K562 (cell line): Measurements from ENCODE around the gene PLEKHA6. TPM values are rescaled to one million over a fixed set of nuclear protein-coding genes. Genes with fewer than 3 reads are reported as not detected.

Experiments
- ATAC-seq: fragments of 200-7000 bp; cut with Tn5 transposase; 3 replicates; pipeline ENCODE4 v1.9.1; 2020; ENCODE audit warnings: moderate library complexity
- BruUV-seq: library from RNA; stranded (reverse); fragments of 400-500 nt; replicated peaks from 2 replicates; lab custom pipeline; 2021; lab: Mats Ljungman, UMichigan
- CTCF ChIA-PET: fragments of 300-600 bp; formaldehyde crosslinking; extraction: SDS; loops from one replicate; lab custom pipeline; 2021; ENCODE audit warnings: low intra/inter-chr PET ratio; lab: Yijun Ruan, JAX
- POLR2A ChIA-PET: fragments of 300-600, 350-650 bp; sonication (Branson Sonifier 250); formaldehyde crosslinking; extraction: SDS; loops from one replicate; lab custom pipeline; 2021; ENCODE audit warnings: antibody characterized with exemption, inconsistent platforms; lab: Yijun Ruan, JAX
- DNase-seq, 4 experiments: peaks; one replicate each; pipeline versions ENCODE4 v3.0.0 to v3.0.0-alpha.2; 2011 to 2018; ENCODE audit warnings: low spot score in 3 of 4, mixed read lengths in 3 of 4; ENCODE audit errors: extremely low read depth in 1 of 4
- FAIRE-seq: peaks from 2 replicates; lab custom pipeline; 2011; peaks lifted over from hg19 to GRCh38; lab: Jason Lieb, UNC
- H2AFZ ChIP-seq: 2 replicates; pipeline ENCODE4 v1.6.0; 2011; ENCODE audit warnings: low read depth, low read length, control low read depth, inconsistent platforms
- H3K27ac ChIP-seq: fragments of 200-600 bp; 3 replicates; pipeline ENCODE4 v1.8.0; 2011; ENCODE audit warnings: low read depth, mild to moderate bottlenecking, control low read depth, inconsistent platforms, low read length, moderate library complexity, mixed read lengths; ENCODE audit errors: extremely low read depth
- H3K27me3 ChIP-seq, 2 experiments: fragments of 300-600 bp in 1 of 2; 2 replicates in 1 of 2; 3 replicates in 1 of 2; pipeline versions ENCODE4 v1.6.0 to v1.8.0; 2011; ENCODE audit warnings: inconsistent platforms in 2 of 2, low read length in 2 of 2, mild to moderate bottlenecking in 1 of 2, mixed read lengths in 1 of 2, moderate library complexity in 1 of 2; ENCODE audit not compliant: control insufficient read depth in 2 of 2, insufficient read depth in 2 of 2
- H3K36me3 ChIP-seq: fragments of 300-600 bp; 3 replicates; pipeline ENCODE4 v1.8.0; 2011; ENCODE audit warnings: mild to moderate bottlenecking, low read length, inconsistent platforms; ENCODE audit not compliant: control insufficient read depth, insufficient read depth
- H3K4me1 ChIP-seq, 2 experiments: fragments of 200-600 bp in 1 of 2; replicated peaks in 1 of 2; 2 replicates in 1 of 2; 3 replicates in 1 of 2; pipeline versions ENCODE4 v1.5.1 to v1.8.0; 2011; ENCODE audit warnings: inconsistent platforms in 2 of 2, low read length in 2 of 2, mild to moderate bottlenecking in 1 of 2, mixed read lengths in 1 of 2, moderate library complexity in 1 of 2; ENCODE audit not compliant: control insufficient read depth in 2 of 2, insufficient read depth in 2 of 2
- H3K4me2 ChIP-seq: 2 replicates; pipeline ENCODE4 v1.6.1; 2011; ENCODE audit warnings: low read length, control low read depth, inconsistent platforms, mixed read lengths; ENCODE audit not compliant: insufficient read depth
- H3K4me3 ChIP-seq: fragments of 200-600 bp; sonication (generic), shearing (Covaris generic); 2 replicates; pipeline ENCODE4 v1.5.1; 2016; ENCODE audit warnings: control low read depth, inconsistent platforms
- H3K79me2 ChIP-seq: fragments of 200-600 bp; 3 replicates; pipeline ENCODE4 v1.8.0; 2011; ENCODE audit warnings: low read length, inconsistent platforms; ENCODE audit not compliant: control insufficient read depth, insufficient read depth
- H3K9ac ChIP-seq, 2 experiments: 2 replicates each; pipeline versions ENCODE4 v1.6.0 to v1.6.1; 2011; ENCODE audit warnings: low read depth in 2 of 2, low read length in 2 of 2, control low read depth in 1 of 2, inconsistent platforms in 1 of 2, mild to moderate bottlenecking in 1 of 2, mixed read lengths in 1 of 2; ENCODE audit not compliant: insufficient read depth in 1 of 2
- H3K9me1 ChIP-seq: one replicate; pipeline ENCODE4 v1.6.0; 2011; ENCODE audit warnings: inconsistent platforms, mild to moderate bottlenecking, low read length, moderate library complexity; ENCODE audit not compliant: control insufficient read depth, insufficient read depth
- H3K9me3 ChIP-seq: replicated peaks from 2 replicates; pipeline ENCODE4 v1.5.1; 2011; ENCODE audit warnings: low read depth, low read length, inconsistent platforms; ENCODE audit not compliant: control insufficient read depth, insufficient read depth
- H4K20me1 ChIP-seq: replicated peaks from 2 replicates; pipeline ENCODE4 v1.6.1; 2011; ENCODE audit warnings: low read length, inconsistent platforms, mixed read lengths; ENCODE audit not compliant: control insufficient read depth, insufficient read depth
- KAT8 ChIP-seq: fragments of 450-650 bp; IDR thresholded peaks from 2 replicates; pipeline ENCODE4 v1.6.1; 2016; ENCODE audit warnings: low read depth, mild to moderate bottlenecking
- MAX ChIP-seq: sonication (generic); formaldehyde crosslinking; IDR thresholded peaks from 2 replicates; pipeline ENCODE4 v1.9.0; 2022; ENCODE audit warnings: mild to moderate bottlenecking, missing genetic modification reagents
- MNT ChIP-seq, 2 experiments: fragments of 450-650 bp; conservative IDR thresholded peaks; 2 replicates each; pipeline ENCODE4 v1.6.1; 2017; ENCODE audit warnings: mild to moderate bottlenecking in 2 of 2, moderate library complexity in 2 of 2
- NFIC ChIP-seq: fragments of 450-650 bp; IDR thresholded peaks from 2 replicates; pipeline ENCODE4 v1.6.1; 2017; ENCODE audit warnings: mild to moderate bottlenecking, inconsistent platforms
- NFIX ChIP-seq: fragments of 250-450 bp; sonication (Bioruptor Pico); IDR thresholded peaks from 2 replicates; pipeline ENCODE4 v1.4.0; 2020; ENCODE audit warnings: low read depth, mild to moderate bottlenecking, moderate library complexity
- SP2 ChIP-seq: IDR thresholded peaks from 2 replicates; pipeline ENCODE4 v1.6.1; 2011; ENCODE audit warnings: mild to moderate bottlenecking, low read depth, low read length, moderate library complexity; ENCODE audit not compliant: poor library complexity, severe bottlenecking; ENCODE audit errors: extremely low read depth
- USF1 ChIP-seq: sonication (generic); formaldehyde crosslinking; IDR thresholded peaks from 2 replicates; pipeline ENCODE4 v1.9.0; 2022; ENCODE audit warnings: mild to moderate bottlenecking, missing genetic modification reagents
- WGBS: fragments of 100-300 bp; shearing (Covaris generic); methylation state at CpG from one replicate; pipeline ENCODE4 v1.1.6; 2016; ENCODE audit warnings: low coverage, mixed read lengths; ENCODE audit not compliant: insufficient coverage; ENCODE audit errors: missing lambda C conversion rate; 5-methylcytosine and 5-hydroxymethylcytosine counted together
- in situ Hi-C: fragments of 300-500 bp; cut with MboI; formaldehyde crosslinking; loops from 4 replicates; pipeline ENCODE4 v1.15.0; 2018; ENCODE audit warnings: inconsistent platforms, mixed read lengths
- intact Hi-C: fragments of 100-400 bp; cut with micrococcal nuclease; formaldehyde crosslinking; loops from 2 replicates; pipeline ENCODE4 v1.14.2; 2022
- polyA plus RNA-seq, 8 experiments: library from polyadenylated mRNA; depleted of rRNA in 4 of 8; stranded (reverse) in 5 of 8; unstranded in 3 of 8; fragments of >200 nt; fragmentation: Nextera tagmentation in 2 of 8; fragmentation: Illumina TruSeq in 1 of 8; extraction: Ambion mirVana in 2 of 8; extraction: Trizol in 1 of 8; gene quantifications; 2 replicates each; pipeline versions ENCODE4 v1.2.1 to v1.2.3, GENCODE V29; 2011 to 2014; ENCODE audit warnings: inconsistent platforms in 1 of 8, missing spikeins in 1 of 8
- total RNA-seq, 7 experiments: library from RNA; depleted of rRNA in 6 of 7; stranded (reverse); fragments of >200 nt in 6 of 7; fragmentation: Illumina TruSeq in 2 of 7; extraction: Trizol in 2 of 7; gene quantifications; 2 replicates each; pipeline versions ENCODE4 v1.2.1 to v1.2.3, GENCODE V29; 2011 to 2021; ENCODE audit warnings: low replicate concordance in 1 of 7

Gene PLEKHA6
- total and polyA plus RNA-seq, 9 of the 15 experiments (the other 6 are each of a cell fraction or from before 2014, with no cell fraction given): under 0.01 to 0.33 (median 0.01) TPM; not detected in 4

GRCh38 chr1:204345438-204345841 is 14.3 kb downstream of the PLEKHA6 start (continued):
- TF ChIP-seq USF1 (CRISPR knock-in tag) (0 out of 2 replicates have a peak, but pooled peaks have one; percentile 9), SP2 (no peak), MAX (CRISPR knock-in tag) (0 out of 2 replicates have a peak, but pooled peaks have one; percentile 35), MNT (conservative IDR thresholded peaks at IDR 0.05) (no peak)

GRCh38 chr1:204344665-204345355 is 14.9 kb downstream of the PLEKHA6 start:
- POLR2A ChIA-PET: interaction anchor here (0.9 to 1.2 kb wide), 3 partner anchors 13 to 22 kb away, joined by 3 read pairs; no protein-coding TSS in a partner anchor

More at GRCh38 chr1:204344665-204345355, 14.9 kb downstream of the PLEKHA6 start:
- H2AFZ ChIP-seq: no peak overlapping the region
- H3K9me1 ChIP-seq: no peaks in the 10 kb centered on the region
- BruUV-seq: no TSS peak
- H3K27ac ChIP-seq: no peak overlapping the region
- H3K9ac ChIP-seq: no peak overlapping the region
- H3K79me2 ChIP-seq: no peaks in the 10 kb centered on the region
- H3K4me2 ChIP-seq: no peak overlapping the region
- whole genome bisulfite sequencing: 17% methylated on average over 6 of the region's 6 CpGs
- TF ChIP-seq NFIC: peak; percentile 88
- peak; percentile 17; the same call in 1 of the 2 replicates for TF ChIP-seq NFIX (CRISPR knock-in tag)
- TF ChIP-seq KAT8: no peak
- no peak overlapping the region for H3K4me3 ChIP-seq
- intact Hi-C loops: no loop called here
- H3K27me3 ChIP-seq: peaks cover 48 to 60% of the 10 kb centered on the region in 2 experiments
- FAIRE-seq (no peak), ATAC-seq (no peak), DNase-seq (no peak)
- no peaks in the 10 kb centered on the region for H3K36me3 ChIP-seq
- CTCF ChIA-PET: no interaction called here
- no peaks in the 10 kb centered on the region; a peak in 3 of 5 replicates for H3K4me1 ChIP-seq
- H4K20me1 ChIP-seq: 0 out of 2 replicates have a peak, but pooled peaks cover 3% of the 10 kb centered on the region
- in situ Hi-C loops: no loop called here
- no peaks in the 10 kb centered on the region for H3K9me3 ChIP-seq
